Ishikawa (cell line): Measurements from ENCODE around the gene PDP2.

Experiments used
- EGR1 ChIP-seq: IDR thresholded peaks from 2 replicates; pipeline ENCODE4 v1.6.1; 2012
- EP300 ChIP-seq: IDR thresholded peaks from 2 replicates; pipeline ENCODE4 v1.6.1; 2012; ENCODE audit warnings: borderline replicate concordance
- FOXM1 ChIP-seq: IDR thresholded peaks from 2 replicates; pipeline ENCODE4 v1.6.1; 2012; ENCODE audit warnings: low read depth, borderline replicate concordance
- NFIC ChIP-seq: IDR thresholded peaks from 2 replicates; pipeline ENCODE4 v1.6.1; 2012
- TAF1 ChIP-seq: IDR thresholded peaks from 2 replicates; pipeline ENCODE4 v1.6.1; 2012; ENCODE audit warnings: low read depth, mild to moderate bottlenecking
- TF ChIP-seq, protein P1 (sequence below): IDR thresholded peaks from 2 replicates; pipeline ENCODE4 v1.6.1; 2012; ENCODE audit warnings: low read depth, mild to moderate bottlenecking

DNA sequence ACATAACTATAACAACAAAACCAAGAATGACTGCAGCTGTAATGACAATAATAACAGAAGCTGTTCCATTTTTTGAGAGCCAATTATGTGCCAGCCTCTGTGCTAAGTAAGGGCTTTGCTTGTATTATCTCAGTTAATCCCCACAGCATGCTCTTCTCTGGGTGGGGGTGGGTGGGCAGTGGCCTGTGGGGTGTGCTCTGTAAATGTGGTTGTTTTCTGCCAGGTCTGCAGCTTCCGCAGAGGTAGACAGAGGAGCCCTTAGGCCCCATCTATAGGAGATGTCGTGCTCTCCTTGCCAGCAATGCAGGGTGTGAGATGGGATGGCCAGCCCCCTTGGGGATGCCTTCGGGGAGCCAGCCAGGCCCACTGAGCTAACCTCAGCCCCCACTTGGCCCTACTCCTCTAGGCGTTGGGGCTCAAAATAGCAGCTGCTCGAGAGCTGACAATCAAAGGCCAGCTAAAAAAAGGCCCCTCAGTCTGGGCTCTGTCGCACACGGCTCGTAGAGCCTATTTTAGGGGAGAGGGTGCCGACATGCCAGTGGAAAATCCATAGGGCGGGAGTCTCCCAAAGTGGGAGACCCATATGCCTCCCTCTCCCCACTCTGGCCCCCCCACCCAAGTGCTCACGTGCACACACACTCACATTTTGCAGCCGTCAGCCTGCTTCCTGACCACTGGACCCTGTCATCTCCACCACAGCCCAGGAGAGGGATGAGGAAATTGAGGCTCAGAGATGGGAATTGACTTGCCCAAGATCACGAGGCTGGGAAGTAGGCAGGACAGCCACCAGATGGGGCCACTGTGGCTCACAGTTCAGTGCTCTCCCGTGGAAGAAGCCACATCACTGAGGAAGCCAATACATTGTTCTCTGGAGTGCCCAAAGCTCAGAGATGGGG is 22.6 kb downstream of the PDP2 start:
- TF ChIP-seq EGR1, result no peak
- no peak for TF ChIP-seq TAF1
- TF ChIP-seq EP300, result no peak
- TF ChIP-seq, protein P1, sequence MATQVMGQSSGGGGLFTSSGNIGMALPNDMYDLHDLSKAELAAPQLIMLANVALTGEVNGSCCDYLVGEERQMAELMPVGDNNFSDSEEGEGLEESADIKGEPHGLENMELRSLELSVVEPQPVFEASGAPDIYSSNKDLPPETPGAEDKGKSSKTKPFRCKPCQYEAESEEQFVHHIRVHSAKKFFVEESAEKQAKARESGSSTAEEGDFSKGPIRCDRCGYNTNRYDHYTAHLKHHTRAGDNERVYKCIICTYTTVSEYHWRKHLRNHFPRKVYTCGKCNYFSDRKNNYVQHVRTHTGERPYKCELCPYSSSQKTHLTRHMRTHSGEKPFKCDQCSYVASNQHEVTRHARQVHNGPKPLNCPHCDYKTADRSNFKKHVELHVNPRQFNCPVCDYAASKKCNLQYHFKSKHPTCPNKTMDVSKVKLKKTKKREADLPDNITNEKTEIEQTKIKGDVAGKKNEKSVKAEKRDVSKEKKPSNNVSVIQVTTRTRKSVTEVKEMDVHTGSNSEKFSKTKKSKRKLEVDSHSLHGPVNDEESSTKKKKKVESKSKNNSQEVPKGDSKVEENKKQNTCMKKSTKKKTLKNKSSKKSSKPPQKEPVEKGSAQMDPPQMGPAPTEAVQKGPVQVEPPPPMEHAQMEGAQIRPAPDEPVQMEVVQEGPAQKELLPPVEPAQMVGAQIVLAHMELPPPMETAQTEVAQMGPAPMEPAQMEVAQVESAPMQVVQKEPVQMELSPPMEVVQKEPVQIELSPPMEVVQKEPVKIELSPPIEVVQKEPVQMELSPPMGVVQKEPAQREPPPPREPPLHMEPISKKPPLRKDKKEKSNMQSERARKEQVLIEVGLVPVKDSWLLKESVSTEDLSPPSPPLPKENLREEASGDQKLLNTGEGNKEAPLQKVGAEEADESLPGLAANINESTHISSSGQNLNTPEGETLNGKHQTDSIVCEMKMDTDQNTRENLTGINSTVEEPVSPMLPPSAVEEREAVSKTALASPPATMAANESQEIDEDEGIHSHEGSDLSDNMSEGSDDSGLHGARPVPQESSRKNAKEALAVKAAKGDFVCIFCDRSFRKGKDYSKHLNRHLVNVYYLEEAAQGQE, result no peak
- TF ChIP-seq NFIC, result no peak
- no peak for TF ChIP-seq FOXM1
